Measurements from ENCODE around the gene SPPL2C.

Gene SPPL2C

GRCh38 chr17:45833920-45834319 is 10.8 kb upstream of the SPPL2C start:
- no peak for DNase-seq

GRCh38 chr17:45834471-45835396 is 9.9 kb upstream of the SPPL2C start:
- no peak for DNase-seq

- no peak for DNase-seq
Observed at GRCh38 chr17:45835481-45835880, 9.2 kb upstream of the SPPL2C start.

- DNase-seq: no peak
Observed at GRCh38 chr17:45836047-45837044, 8.3 kb upstream of the SPPL2C start.

GRCh38 chr17:45837187-45837586 is 7.5 kb upstream of the SPPL2C start:
- DNase-seq: no peak

GRCh38 chr17:45837603-45838002 is 7.1 kb upstream of the SPPL2C start:
- no peak for DNase-seq

- DNase-seq: no peak
Observed at GRCh38 chr17:45838751-45839295, 5.9 kb upstream of the SPPL2C start.

- DNase-seq: no peak
Observed at GRCh38 chr17:45839442-45839841, 5.2 kb upstream of the SPPL2C start.

- no peak for DNase-seq
Observed at GRCh38 chr17:45841186-45841585, 3.5 kb upstream of the SPPL2C start.

GRCh38 chr17:45841883-45842525 is 2.7 kb upstream of the SPPL2C start:
- DNase-seq: no peak

- no peak for DNase-seq
Observed at GRCh38 chr17:45843722-45844121, 959 bp upstream of the SPPL2C start.

- no peak for DNase-seq
Observed at GRCh38 chr17:45845376-45846185, 900 bp downstream of the SPPL2C start.

GRCh38 chr17:45846223-45846622 is 1.5 kb downstream of the SPPL2C start:
- DNase-seq: no peak

GRCh38 chr17:45846646-45847045 is 2.0 kb downstream of the SPPL2C start:
- DNase-seq: no peak

- no peak for DNase-seq
Observed at GRCh38 chr17:45847101-45847500, 2.4 kb downstream of the SPPL2C start.

- no peak for DNase-seq
Observed at GRCh38 chr17:45847747-45848146, 3.1 kb downstream of the SPPL2C start.

- no peak for DNase-seq
Observed at GRCh38 chr17:45848405-45848804, 3.7 kb downstream of the SPPL2C start.

- DNase-seq: no peak
Observed at GRCh38 chr17:45848868-45849535, 4.3 kb downstream of the SPPL2C start.

- no peak for DNase-seq
Observed at GRCh38 chr17:45849536-45849990, 4.9 kb downstream of the SPPL2C start.

- DNase-seq: no peak
Observed at GRCh38 chr17:45850011-45850410, 5.3 kb downstream of the SPPL2C start.

- no peak for DNase-seq
Observed at GRCh38 chr17:45850468-45850867, 5.8 kb downstream of the SPPL2C start.
